ENCODE results near the gene GTPBP1. TPM values are rescaled to one million over a fixed set of nuclear protein-coding genes. Genes with fewer than 3 reads are reported as not detected.

GTPBP1 gene
- total RNA-seq, 1 experiment from 2014 or later: 94.7 TPM

DNA sequence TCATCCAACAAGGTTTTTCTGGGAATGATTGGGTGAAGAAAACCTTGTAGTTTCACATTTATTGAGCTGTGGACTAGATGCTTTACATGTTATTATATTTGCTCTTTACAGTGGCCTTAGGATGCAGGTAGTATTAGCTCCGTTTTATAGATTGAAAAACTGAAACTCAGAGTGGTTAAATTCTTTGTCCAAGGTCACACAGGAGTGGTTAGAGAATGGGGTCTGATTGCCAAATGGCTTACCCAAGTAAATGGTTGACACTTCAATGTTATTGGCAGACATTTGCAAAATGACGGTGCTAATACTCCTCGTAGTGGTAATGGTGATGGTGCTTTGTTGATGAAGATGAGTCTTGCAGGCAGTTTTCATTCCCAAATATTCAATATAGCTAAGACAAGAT lies 2.2 kb downstream of the GTPBP1 start:
- intact Hi-C loops (cut with micrococcal nuclease; ENCODE audit: unreplicated experiment): loop anchor here (10.0 kb wide), 2 partner anchors 203 to 393 kb away; partner anchors contain the start of genes CSNK1E and DDX17
- DNase-seq: no peak
- H3K4me1 ChIP-seq (replicated peaks; ENCODE audit: insufficient read depth): peaks cover 50% of the 10 kb centered on the region
- peak overlapping the region; percentile 88 for H3K27ac ChIP-seq
- H2AFZ ChIP-seq: no peak overlapping the region
- H3K9me2 ChIP-seq (ENCODE audit: insufficient read depth): no peaks in the 10 kb centered on the region
- peaks cover 37% of the 10 kb centered on the region for H4K20me1 ChIP-seq (ENCODE audit: insufficient read depth)
- peaks cover 34% of the 10 kb centered on the region for H3K36me3 ChIP-seq (ENCODE audit: low read depth)
- no peaks in the 10 kb centered on the region for H3K9me3 ChIP-seq (ENCODE audit: insufficient read depth, low read depth)
- peak overlapping the region; percentile 85 for H3K4me2 ChIP-seq
- TF ChIP-seq EZH2 (IDR thresholded peaks at IDR 0.05; ENCODE audit: low read depth) (no peak), CTCF (conservative IDR thresholded peaks at IDR 0.05) (no peak)
- peaks cover 71% of the 10 kb centered on the region for H3K79me2 ChIP-seq (ENCODE audit: low read depth)
- H3K4me3 ChIP-seq: peak overlapping the region; percentile 98; the same call in 1 of the 2 replicates
- CTCF ChIA-PET: interaction anchor here (0.7 to 2.1 kb wide), 3 partner anchors 10 to 59 kb away, joined by 3 to 7 read pairs (median 4); no protein-coding TSS in a partner anchor
- POLR2A ChIA-PET (ENCODE audit: unreplicated experiment): interaction anchor here (0.5 to 0.7 kb wide), 3 partner anchors 26 to 1656 kb away, joined by 3 read pairs; partner anchors contain the start of genes KCTD17 and TOMM22
- peaks cover 41% of the 10 kb centered on the region for H3F3A ChIP-seq (ENCODE audit: insufficient read depth, low read depth)
- H3K27me3 ChIP-seq (ENCODE audit: insufficient read depth, low read depth): no peaks in the 10 kb centered on the region
- no TSS peak for BruUV-seq (replicated peaks)

- no peak overlapping the region for H3K27ac ChIP-seq
- TF ChIP-seq CTCF (conservative IDR thresholded peaks at IDR 0.05): no peak
- no peak for TF ChIP-seq EZH2 (IDR thresholded peaks at IDR 0.05; ENCODE audit: low read depth)
- peaks cover 41% of the 10 kb centered on the region for H3F3A ChIP-seq (ENCODE audit: insufficient read depth, low read depth)
- no TSS peak for BruUV-seq (replicated peaks)
- peaks cover 84% of the 10 kb centered on the region for H3K79me2 ChIP-seq (ENCODE audit: low read depth)
- H3K4me2 ChIP-seq: no peak overlapping the region
- H3K27me3 ChIP-seq (ENCODE audit: insufficient read depth, low read depth): no peaks in the 10 kb centered on the region
- ChIA-PET POLR2A (ENCODE audit: unreplicated experiment) (no interaction called here), CTCF (no interaction called here)
- H3K4me3 ChIP-seq: no peak overlapping the region
- H3K9me2 ChIP-seq (ENCODE audit: insufficient read depth): no peaks in the 10 kb centered on the region
- H2AFZ ChIP-seq: no peak overlapping the region
- intact Hi-C loops (cut with micrococcal nuclease; ENCODE audit: unreplicated experiment): loop anchor here (10.0 kb wide), 2 partner anchors 205 to 395 kb away; partner anchors contain the start of genes CSNK1E and DDX17
- no peak for DNase-seq
- H4K20me1 ChIP-seq (ENCODE audit: insufficient read depth): peaks cover 50% of the 10 kb centered on the region
- no peaks in the 10 kb centered on the region for H3K9me3 ChIP-seq (ENCODE audit: insufficient read depth, low read depth)
- peaks cover 34% of the 10 kb centered on the region for H3K36me3 ChIP-seq (ENCODE audit: low read depth)
- H3K4me1 ChIP-seq (replicated peaks; ENCODE audit: insufficient read depth): peaks cover 50% of the 10 kb centered on the region
Observed at GRCh38 chr22:38709306-38709705, 3.6 kb downstream of the GTPBP1 start.

GRCh38 chr22:38710351-38710750 lies 4.6 kb downstream of the GTPBP1 start:
- ChIA-PET CTCF (no interaction called here), POLR2A (ENCODE audit: unreplicated experiment) (no interaction called here)
- BruUV-seq (replicated peaks): no TSS peak
- peaks cover 33% of the 10 kb centered on the region for H3F3A ChIP-seq (ENCODE audit: insufficient read depth, low read depth)
- no peaks in the 10 kb centered on the region for H3K27me3 ChIP-seq (ENCODE audit: insufficient read depth, low read depth)
- no peak overlapping the region for H3K4me3 ChIP-seq
- peaks cover 95% of the 10 kb centered on the region for H3K79me2 ChIP-seq (ENCODE audit: low read depth)
- H3K9me3 ChIP-seq (ENCODE audit: insufficient read depth, low read depth): no peaks in the 10 kb centered on the region
- intact Hi-C loops (cut with micrococcal nuclease; ENCODE audit: unreplicated experiment): no loop called here
- no peak for DNase-seq
- peak overlapping the region; percentile 7; the same call in 1 of the 2 replicates for H3K27ac ChIP-seq
- H4K20me1 ChIP-seq (ENCODE audit: insufficient read depth): peaks cover 61% of the 10 kb centered on the region
- H3K9me2 ChIP-seq (ENCODE audit: insufficient read depth): no peaks in the 10 kb centered on the region
- peaks cover 42% of the 10 kb centered on the region for H3K4me1 ChIP-seq (replicated peaks; ENCODE audit: insufficient read depth)
- peaks cover 38% of the 10 kb centered on the region for H3K36me3 ChIP-seq (ENCODE audit: low read depth)
- peak overlapping the region; percentile 17 for H3K4me2 ChIP-seq
- TF ChIP-seq EZH2 (IDR thresholded peaks at IDR 0.05; ENCODE audit: low read depth) (no peak), CTCF (conservative IDR thresholded peaks at IDR 0.05) (no peak)
- H2AFZ ChIP-seq: no peak overlapping the region

Data from PC-9 (cell line).